Mesothelial cell of epicardium (in vitro differentiated cells): ENCODE results near the gene VAMP2. TPM values are rescaled to one million over a fixed set of nuclear protein-coding genes. Genes with fewer than 3 reads are reported as not detected.

Experiments used
- DNase-seq, 2 experiments: peaks; one replicate each; pipeline ENCODE4 v3.0.0; 2021; ENCODE audit warnings: low spot score in 2 of 2; ENCODE audit not compliant: unreplicated experiment in 2 of 2
- H3K27ac Mint-ChIP-seq: 2 replicates; pipeline ENCODE4 v1.8.0; 2021; ENCODE audit warnings: mixed read lengths
- H3K27me3 Mint-ChIP-seq: 2 replicates; pipeline ENCODE4 v1.8.0; 2021; ENCODE audit warnings: low read depth, mixed read lengths
- H3K36me3 Mint-ChIP-seq: 2 replicates; pipeline ENCODE4 v1.8.0; 2021; ENCODE audit warnings: mixed read lengths
- H3K4me1 Mint-ChIP-seq: 2 replicates; pipeline ENCODE4 v1.8.0; 2021; ENCODE audit warnings: mixed read lengths
- H3K4me3 Mint-ChIP-seq: 2 replicates; pipeline ENCODE4 v1.8.0; 2021; ENCODE audit warnings: mild to moderate bottlenecking, moderate library complexity, mixed read lengths
- H3K9me3 Mint-ChIP-seq: 2 replicates; pipeline ENCODE4 v1.8.0; 2021; ENCODE audit warnings: mixed read lengths
- CTCF ChIP-seq: fragments of 200-600 bp; sonication (generic); IDR thresholded peaks from one replicate; pipeline ENCODE4 v1.5.0; 2021; ENCODE audit warnings: antibody characterized with exemption; ENCODE audit not compliant: unreplicated experiment
- total RNA-seq: library from RNA; stranded (reverse); gene quantifications from 3 replicates; pipeline ENCODE4 v1.2.1, GENCODE V29; 2021

VAMP2 gene
- total RNA-seq, 1 donor from 2014 or later, result 54.8 TPM

DNA sequence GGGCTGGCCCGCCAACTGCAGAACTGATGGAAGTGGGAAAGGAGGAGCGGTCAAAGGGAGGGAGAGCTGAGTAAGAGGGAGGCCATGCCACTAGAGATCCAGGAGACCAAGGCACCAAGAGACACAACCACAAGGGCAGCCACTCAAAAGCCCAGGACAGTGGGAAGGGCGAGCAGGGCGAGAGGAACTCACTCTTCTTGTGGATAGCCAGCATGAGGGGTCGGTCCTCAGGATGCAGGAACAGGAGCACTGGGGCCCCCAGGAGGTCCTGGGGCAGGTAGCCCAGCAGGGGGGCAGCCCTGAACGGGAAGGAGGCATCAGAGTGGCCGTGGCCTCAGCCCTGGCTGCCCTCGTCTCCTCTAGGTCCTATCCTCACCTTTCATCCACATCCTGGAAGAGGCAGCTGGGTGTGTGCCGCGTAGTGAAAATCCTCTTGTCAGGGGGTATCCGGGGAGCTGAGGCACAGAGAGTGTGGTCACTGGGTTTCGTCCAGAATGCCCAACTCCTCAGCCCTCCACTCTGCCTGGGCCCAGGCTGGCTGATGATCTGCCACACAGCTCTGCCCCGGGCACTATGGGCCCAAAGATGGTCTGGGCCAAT, 14.8 kb downstream of the VAMP2 start:
- no peaks in the 10 kb centered on the region for H3K27me3 Mint-ChIP-seq
- H3K9me3 Mint-ChIP-seq, result no peaks in the 10 kb centered on the region
- no peak overlapping the region for H3K4me3 Mint-ChIP-seq
- no peak for DNase-seq
- TF ChIP-seq CTCF, result no peak
- H3K4me1 Mint-ChIP-seq, result peaks cover 15% of the 10 kb centered on the region
- H3K27ac Mint-ChIP-seq, result no peak overlapping the region
- H3K36me3 Mint-ChIP-seq, result peaks cover 29% of the 10 kb centered on the region

DNA sequence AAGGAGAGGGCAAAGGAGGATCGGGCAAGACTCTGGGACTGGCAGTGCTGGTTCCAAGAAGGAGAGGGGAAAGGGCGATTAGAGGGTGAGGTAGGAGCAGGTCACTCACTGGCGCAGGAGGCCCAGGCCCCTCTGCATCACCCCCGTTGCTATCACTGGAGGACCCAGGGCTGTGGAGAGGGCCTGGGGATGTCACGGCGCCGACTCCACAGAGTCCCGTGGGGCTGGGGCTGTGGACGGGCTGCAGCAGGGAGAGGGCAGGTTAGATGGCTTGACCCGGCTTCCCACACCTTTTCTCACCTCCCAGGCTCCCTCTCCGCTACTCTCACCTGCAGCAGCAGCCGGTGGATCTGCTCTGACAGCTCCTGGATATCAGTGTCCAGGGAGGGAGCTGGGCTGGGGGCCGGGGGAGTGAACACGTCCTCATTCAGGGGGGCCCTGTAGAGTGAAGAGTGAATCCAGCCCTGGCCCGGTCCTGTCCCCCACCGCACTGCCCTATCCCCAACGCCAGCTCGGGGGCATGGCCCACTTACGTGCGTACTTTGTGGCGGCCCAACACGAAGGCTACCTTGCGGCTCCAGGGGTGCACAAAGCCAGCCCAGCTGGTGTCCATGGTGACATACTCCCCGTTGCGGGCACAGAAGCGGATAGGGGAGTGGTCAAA, 15.5 kb downstream of the VAMP2 start:
- no peak for DNase-seq
- no peak for TF ChIP-seq CTCF
- Mint-ChIP-seq H3K4me3 (no peak overlapping the region), H3K27ac (no peak overlapping the region), H3K9me3 (no peaks in the 10 kb centered on the region), H3K4me1 (peaks cover 9% of the 10 kb centered on the region), H3K36me3 (peaks cover 34% of the 10 kb centered on the region), H3K27me3 (no peaks in the 10 kb centered on the region)

- Mint-ChIP-seq H3K9me3 (no peaks in the 10 kb centered on the region), H3K27ac (no peak overlapping the region), H3K4me1 (peaks cover 3% of the 10 kb centered on the region), H3K27me3 (no peaks in the 10 kb centered on the region), H3K36me3 (peaks cover 38% of the 10 kb centered on the region), H3K4me3 (no peak overlapping the region)
- TF ChIP-seq CTCF, result no peak
- DNase-seq, result no peak
Observed at GRCh38 chr17:8146381-8147140, 16.2 kb downstream of the VAMP2 start.

GRCh38 chr17:8145811-8146210, 16.9 kb downstream of the VAMP2 start:
- no peak for TF ChIP-seq CTCF
- DNase-seq, result no peak
- no peak overlapping the region for H3K27ac Mint-ChIP-seq
- no peaks in the 10 kb centered on the region for H3K27me3 Mint-ChIP-seq
- no peaks in the 10 kb centered on the region for H3K9me3 Mint-ChIP-seq
- no peak overlapping the region for H3K4me3 Mint-ChIP-seq
- peaks cover 45% of the 10 kb centered on the region for H3K36me3 Mint-ChIP-seq
- H3K4me1 Mint-ChIP-seq, result no peaks in the 10 kb centered on the region

- Mint-ChIP-seq H3K27me3 (no peaks in the 10 kb centered on the region), H3K4me1 (no peaks in the 10 kb centered on the region), H3K27ac (no peak overlapping the region), H3K36me3 (peaks cover 44% of the 10 kb centered on the region), H3K9me3 (no peaks in the 10 kb centered on the region), H3K4me3 (no peak overlapping the region)
- DNase-seq, result no peak
- no peak for TF ChIP-seq CTCF
Observed at GRCh38 chr17:8144401-8145231, 18.1 kb downstream of the VAMP2 start.
